ENCODE data around the gene EIF4E1B. TPM values are rescaled to one million over a fixed set of nuclear protein-coding genes. Genes with fewer than 3 reads are reported as not detected.

EIF4E1B gene
- total and polyA plus RNA-seq, 12 donors = not detected

DNA sequence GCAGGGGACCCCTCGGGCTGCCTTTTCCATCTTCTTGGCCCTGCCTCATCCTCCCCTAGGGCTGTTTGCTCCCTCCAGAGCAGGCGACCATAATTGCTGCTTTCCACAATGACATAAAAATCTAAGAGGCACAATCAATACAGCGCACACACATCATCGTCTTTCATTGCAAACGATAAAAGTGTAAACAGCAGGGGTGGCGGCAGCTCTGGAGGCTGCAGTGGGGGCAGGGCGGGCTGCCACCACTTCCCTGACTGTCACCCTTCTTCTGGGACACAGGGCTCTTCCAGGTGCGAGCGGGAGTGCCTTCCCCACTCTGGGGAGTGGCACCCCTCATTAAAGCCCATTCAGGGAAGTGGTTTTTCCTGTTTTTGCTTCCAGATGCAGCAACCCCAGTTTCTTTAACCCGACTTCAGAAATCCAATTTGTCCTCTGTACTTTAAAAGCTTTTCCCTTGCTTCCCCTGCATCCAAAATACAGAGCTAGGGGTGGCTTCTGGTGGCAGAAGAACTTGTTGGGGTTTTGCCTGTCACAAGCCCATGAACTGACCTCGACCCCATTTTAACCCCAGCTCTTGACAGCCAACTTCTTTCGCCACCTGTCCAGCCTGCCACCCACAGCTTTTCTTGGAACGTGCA is 62.5 kb downstream of the EIF4E1B start:
- 23 to 24% methylated on average over 13 of the region's 13 CpGs for WGBS, 2 donors
- Histone ChIP-seq H3K9me3 (peaks cover 0 to 3% (median 0%) of the 10 kb centered on the region in 11 donors), H3K4me3 (no peak overlapping the region), H3K27me3 (peaks cover 0 to 90% (median 74%) of the 10 kb centered on the region in 7 donors), H3K27ac (no peak overlapping the region), H3K4me1 (peaks cover 0 to 18% (median 6%) of the 10 kb centered on the region in 9 donors), H3K36me3 (no peaks in the 10 kb centered on the region)
- DNase-seq (no peak), ATAC-seq (no peak)
- TF ChIP-seq, protein P1, sequence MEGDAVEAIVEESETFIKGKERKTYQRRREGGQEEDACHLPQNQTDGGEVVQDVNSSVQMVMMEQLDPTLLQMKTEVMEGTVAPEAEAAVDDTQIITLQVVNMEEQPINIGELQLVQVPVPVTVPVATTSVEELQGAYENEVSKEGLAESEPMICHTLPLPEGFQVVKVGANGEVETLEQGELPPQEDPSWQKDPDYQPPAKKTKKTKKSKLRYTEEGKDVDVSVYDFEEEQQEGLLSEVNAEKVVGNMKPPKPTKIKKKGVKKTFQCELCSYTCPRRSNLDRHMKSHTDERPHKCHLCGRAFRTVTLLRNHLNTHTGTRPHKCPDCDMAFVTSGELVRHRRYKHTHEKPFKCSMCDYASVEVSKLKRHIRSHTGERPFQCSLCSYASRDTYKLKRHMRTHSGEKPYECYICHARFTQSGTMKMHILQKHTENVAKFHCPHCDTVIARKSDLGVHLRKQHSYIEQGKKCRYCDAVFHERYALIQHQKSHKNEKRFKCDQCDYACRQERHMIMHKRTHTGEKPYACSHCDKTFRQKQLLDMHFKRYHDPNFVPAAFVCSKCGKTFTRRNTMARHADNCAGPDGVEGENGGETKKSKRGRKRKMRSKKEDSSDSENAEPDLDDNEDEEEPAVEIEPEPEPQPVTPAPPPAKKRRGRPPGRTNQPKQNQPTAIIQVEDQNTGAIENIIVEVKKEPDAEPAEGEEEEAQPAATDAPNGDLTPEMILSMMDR (IDR thresholded peaks at IDR 0.05) = no peak
- intact Hi-C loops (cut with DNase I) = no loop called here

DNA sequence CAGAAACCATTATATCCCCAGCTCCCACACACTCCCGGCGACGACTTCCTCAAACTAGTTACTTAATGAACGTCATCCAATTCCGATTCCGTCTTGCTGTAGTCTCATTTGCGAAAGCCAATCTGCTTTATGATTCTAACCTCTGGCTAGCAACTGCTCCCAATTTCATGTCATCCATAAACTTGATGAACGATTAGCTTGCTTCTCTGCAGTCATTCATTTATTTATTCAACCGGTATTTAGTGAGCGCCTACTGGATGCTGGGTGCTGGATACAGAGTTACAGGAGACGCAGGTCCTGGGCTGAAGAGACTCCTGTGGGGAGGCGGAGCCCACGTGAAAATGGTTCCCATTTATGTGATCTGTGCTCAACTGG is 63.0 kb downstream of the EIF4E1B start:
- Histone ChIP-seq H3K4me3 (no peak overlapping the region), H3K4me1 (peaks cover 0 to 18% (median 6%) of the 10 kb centered on the region in 9 donors), H3K27ac (no peak overlapping the region), H3K27me3 (peaks cover 0 to 95% (median 80%) of the 10 kb centered on the region in 7 donors), H3K36me3 (no peaks in the 10 kb centered on the region), H3K9me3 (peaks cover 0 to 3% (median 0%) of the 10 kb centered on the region in 11 donors)
- peak in 1 of 8 donors; percentile 51 for ATAC-seq
- intact Hi-C loops (cut with DNase I) = no loop called here
- TF ChIP-seq, protein P1 (IDR thresholded peaks at IDR 0.05) = no peak
- WGBS, 2 donors = 44 to 46% methylated on average over 13 of the region's 13 CpGs
- no peak for DNase-seq

DNA sequence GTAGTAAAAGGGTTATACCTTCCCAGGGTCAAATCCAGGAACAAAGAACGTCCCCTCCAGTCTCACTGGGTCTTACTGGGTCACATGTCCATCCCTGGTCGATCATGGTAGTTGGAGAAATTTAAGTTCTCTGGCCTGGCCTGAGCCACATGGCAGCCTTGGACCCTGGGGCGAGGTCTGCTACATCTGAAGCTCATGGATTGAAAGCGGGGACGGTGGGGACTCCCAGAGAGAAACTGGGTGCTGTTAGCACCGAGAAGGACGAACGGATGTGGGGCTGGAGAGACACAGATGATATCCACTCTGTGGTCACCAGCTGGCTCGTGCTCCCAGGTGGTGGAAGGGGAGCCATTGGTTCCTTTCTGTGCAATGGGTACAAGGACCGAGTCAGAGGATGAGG is 63.7 kb downstream of the EIF4E1B start:
- Histone ChIP-seq H3K4me1 (peaks cover 0 to 18% (median 6%) of the 10 kb centered on the region in 9 donors), H3K27me3 (peaks cover 0 to 96% (median 86%) of the 10 kb centered on the region in 7 donors), H3K9me3 (peaks cover 0 to 3% (median 0%) of the 10 kb centered on the region in 11 donors), H3K27ac (no peak overlapping the region), H3K36me3 (no peaks in the 10 kb centered on the region), H3K4me3 (no peak overlapping the region)
- ATAC-seq = no peak
- WGBS, 2 donors = 83 to 84% methylated on average over 10 of the region's 10 CpGs
- intact Hi-C loops (cut with DNase I) = no loop called here
- DNase-seq = no peak
- TF ChIP-seq, protein P1 (IDR thresholded peaks at IDR 0.05) = no peak

DNA sequence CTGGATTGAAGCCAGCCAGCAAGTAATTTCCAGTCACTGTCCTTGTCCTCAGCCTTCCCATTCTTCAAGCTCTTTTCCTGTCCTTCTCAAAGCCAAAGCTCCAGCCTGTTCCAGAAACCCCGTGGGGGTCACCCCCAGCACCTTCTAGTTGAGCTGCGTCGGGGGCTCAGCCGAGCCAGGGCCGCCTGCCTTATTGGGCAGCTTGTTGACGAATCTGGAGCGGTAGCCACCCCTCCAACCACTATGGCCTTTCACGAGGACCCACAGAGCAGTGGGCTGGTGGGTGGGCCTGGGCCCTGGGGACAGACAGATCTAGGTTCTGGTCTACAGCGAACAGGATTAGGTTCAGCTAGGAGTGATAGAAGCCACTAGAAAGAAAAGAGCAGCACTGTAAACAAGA is 64.2 kb downstream of the EIF4E1B start:
- no peak for DNase-seq
- peaks cover 0 to 18% (median 6%) of the 10 kb centered on the region in 9 donors for H3K4me1 ChIP-seq
- ATAC-seq = peak in 2 of 8 donors; percentile 29 to 43
- peaks cover 0 to 3% (median 0%) of the 10 kb centered on the region in 11 donors for H3K9me3 ChIP-seq
- intact Hi-C loops (cut with DNase I) = no loop called here
- TF ChIP-seq, protein P1 (IDR thresholded peaks at IDR 0.05) = no peak
- no peaks in the 10 kb centered on the region for H3K36me3 ChIP-seq
- peaks cover 0 to 98% (median 91%) of the 10 kb centered on the region in 7 donors for H3K27me3 ChIP-seq
- no peak overlapping the region for H3K4me3 ChIP-seq
- 68 to 79% methylated on average over 9 of the region's 9 CpGs for WGBS, 2 donors
- no peak overlapping the region for H3K27ac ChIP-seq

Measured in heart right ventricle (tissue), 16 donors.